Measurements from ENCODE around the gene MYPN.

DNA sequence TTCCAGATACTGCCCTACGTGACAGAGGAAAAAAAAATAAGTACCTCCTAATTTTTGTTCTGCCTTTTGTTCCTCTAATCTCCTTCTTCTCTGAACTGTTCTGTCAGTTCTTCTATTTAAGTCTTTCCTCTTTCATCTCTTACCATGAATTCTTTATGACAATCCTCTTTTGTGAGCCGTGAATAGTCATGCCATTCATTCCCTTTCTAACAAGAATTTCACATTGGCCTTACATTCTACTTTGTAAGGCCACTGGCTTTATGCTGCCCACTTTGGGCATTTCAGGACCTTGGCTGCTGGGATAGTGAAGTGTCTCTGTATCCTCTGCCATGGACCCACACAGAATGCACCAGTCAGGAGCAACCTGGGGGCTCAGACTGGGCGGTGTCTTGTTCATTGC lies 69.7 kb downstream of the MYPN start:
- TF ChIP-seq, protein P1, sequence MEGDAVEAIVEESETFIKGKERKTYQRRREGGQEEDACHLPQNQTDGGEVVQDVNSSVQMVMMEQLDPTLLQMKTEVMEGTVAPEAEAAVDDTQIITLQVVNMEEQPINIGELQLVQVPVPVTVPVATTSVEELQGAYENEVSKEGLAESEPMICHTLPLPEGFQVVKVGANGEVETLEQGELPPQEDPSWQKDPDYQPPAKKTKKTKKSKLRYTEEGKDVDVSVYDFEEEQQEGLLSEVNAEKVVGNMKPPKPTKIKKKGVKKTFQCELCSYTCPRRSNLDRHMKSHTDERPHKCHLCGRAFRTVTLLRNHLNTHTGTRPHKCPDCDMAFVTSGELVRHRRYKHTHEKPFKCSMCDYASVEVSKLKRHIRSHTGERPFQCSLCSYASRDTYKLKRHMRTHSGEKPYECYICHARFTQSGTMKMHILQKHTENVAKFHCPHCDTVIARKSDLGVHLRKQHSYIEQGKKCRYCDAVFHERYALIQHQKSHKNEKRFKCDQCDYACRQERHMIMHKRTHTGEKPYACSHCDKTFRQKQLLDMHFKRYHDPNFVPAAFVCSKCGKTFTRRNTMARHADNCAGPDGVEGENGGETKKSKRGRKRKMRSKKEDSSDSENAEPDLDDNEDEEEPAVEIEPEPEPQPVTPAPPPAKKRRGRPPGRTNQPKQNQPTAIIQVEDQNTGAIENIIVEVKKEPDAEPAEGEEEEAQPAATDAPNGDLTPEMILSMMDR (IDR thresholded peaks at IDR 0.05): no peak
- no peak for TF ChIP-seq ZFX (IDR thresholded peaks at IDR 0.05; ENCODE audit: borderline replicate concordance)

Measured in 22Rv1 (cell line).